Liver (tissue), 9 donors: ENCODE data around the gene THAP4. TPM values are rescaled to one million over a fixed set of nuclear protein-coding genes. Genes with fewer than 3 reads are reported as not detected.

Experiments
- DNase-seq: peaks from one replicate; pipeline ENCODE4 v3.0.0-alpha.2; 2017; ENCODE audit warnings: low spot score
- H3K27ac ChIP-seq, 2 donors: one replicate each; pipeline ENCODE4 v1.7.0; 2013; ENCODE audit warnings: inconsistent platforms in 2 of 2, low read length in 2 of 2, control low read depth in 1 of 2, low read depth in 1 of 2, mild to moderate bottlenecking in 1 of 2
- H3K27me3 ChIP-seq, 4 donors: one replicate each; pipeline versions ENCODE4 v1.6.1 to v1.7.0; 2013; ENCODE audit warnings: low read length in 3 of 4, inconsistent platforms in 1 of 4, mild to moderate bottlenecking in 1 of 4, moderate library complexity in 1 of 4; ENCODE audit not compliant: control insufficient read depth in 4 of 4, insufficient read depth in 4 of 4
- H3K36me3 ChIP-seq, 4 donors: one replicate each; pipeline versions ENCODE4 v1.6.1 to v1.7.0; 2013; ENCODE audit warnings: low read length in 3 of 4, mild to moderate bottlenecking in 3 of 4, low read depth in 1 of 4, moderate library complexity in 1 of 4; ENCODE audit not compliant: control insufficient read depth in 4 of 4, insufficient read depth in 3 of 4
- H3K4me1 ChIP-seq, 4 donors: one replicate each; pipeline versions ENCODE4 v1.6.1 to v1.7.0; 2013; ENCODE audit warnings: low read length in 3 of 4, mild to moderate bottlenecking in 3 of 4, moderate library complexity in 1 of 4; ENCODE audit not compliant: control insufficient read depth in 4 of 4, insufficient read depth in 4 of 4
- H3K4me3 ChIP-seq, 3 donors: one replicate each; pipeline versions ENCODE4 v1.6.1 to v1.7.0; 2013; ENCODE audit warnings: low read length in 3 of 3, control low read depth in 1 of 3, low read depth in 1 of 3, mild to moderate bottlenecking in 1 of 3
- H3K9ac ChIP-seq, 2 donors: one replicate each; pipeline ENCODE4 v1.7.0; 2013; ENCODE audit warnings: low read length in 2 of 2, mild to moderate bottlenecking in 2 of 2, moderate library complexity in 2 of 2, control low read depth in 1 of 2, low read depth in 1 of 2
- H3K9me3 ChIP-seq, 4 donors: one replicate each; pipeline versions ENCODE4 v1.6.1 to v1.7.0; 2013; ENCODE audit warnings: low read length in 3 of 4; ENCODE audit not compliant: control insufficient read depth in 4 of 4
- ATF3 ChIP-seq: IDR thresholded peaks from 2 replicates; pipeline ENCODE4 v1.6.1; 2016; ENCODE audit warnings: antibody characterized with exemption
- EGR1 ChIP-seq, 2 donors: IDR thresholded peaks; 2 replicates each; pipeline ENCODE4 v1.6.1; 2016 to 2018; ENCODE audit warnings: antibody characterized with exemption in 2 of 2, low read depth in 2 of 2
- FOXA1 ChIP-seq: IDR thresholded peaks from 2 replicates; pipeline ENCODE4 v1.6.1; 2016; ENCODE audit warnings: antibody characterized with exemption
- FOXA2 ChIP-seq: IDR thresholded peaks from 2 replicates; pipeline ENCODE4 v1.6.1; 2016; ENCODE audit warnings: antibody characterized with exemption
- GABPA ChIP-seq, 2 donors: IDR thresholded peaks in 1 of 2; conservative IDR thresholded peaks in 1 of 2; 2 replicates each; pipeline ENCODE4 v1.6.1; 2016; ENCODE audit warnings: antibody characterized with exemption in 2 of 2, mild to moderate bottlenecking in 1 of 2, moderate library complexity in 1 of 2
- HNF4A ChIP-seq, 2 donors: conservative IDR thresholded peaks; 2 replicates each; pipeline ENCODE4 v1.6.1; 2016; ENCODE audit warnings: antibody characterized with exemption in 2 of 2, mild to moderate bottlenecking in 2 of 2
- RAD21 ChIP-seq, 2 donors: IDR thresholded peaks; 2 replicates each; pipeline ENCODE4 v1.6.1; 2016; ENCODE audit warnings: antibody characterized with exemption in 2 of 2, mild to moderate bottlenecking in 2 of 2
- RXRA ChIP-seq, 2 donors: IDR thresholded peaks; 2 replicates each; pipeline ENCODE4 v1.6.1; 2017 to 2018; ENCODE audit warnings: antibody characterized with exemption in 2 of 2, mild to moderate bottlenecking in 1 of 2
- SP1 ChIP-seq: IDR thresholded peaks from 2 replicates; pipeline ENCODE4 v1.6.1; 2018; ENCODE audit warnings: antibody characterized with exemption, mild to moderate bottlenecking
- TAF1 ChIP-seq: conservative IDR thresholded peaks from 2 replicates; pipeline ENCODE4 v1.6.1; 2016; ENCODE audit warnings: antibody characterized with exemption, mild to moderate bottlenecking
- YY1 ChIP-seq: IDR thresholded peaks from 2 replicates; pipeline ENCODE4 v1.6.1; 2016; ENCODE audit warnings: antibody characterized with exemption, mild to moderate bottlenecking
- WGBS: extraction: QIAGEN DNeasy Blood & Tissue Kit; methylation state at CpG from one replicate; pipeline ENCODE4 v1.1.7; 2013; 5-methylcytosine and 5-hydroxymethylcytosine counted together
- polyA plus RNA-seq, 2 donors: library from polyadenylated mRNA; stranded (reverse) in 1 of 2; unstranded in 1 of 2; fragments of 200-250 nt in 1 of 2; fragments of >200 nt in 1 of 2; fragmentation: Nextera tagmentation in 1 of 2; extraction: Ambion mirVana in 1 of 2; gene quantifications; one replicate each; pipeline versions ENCODE4 v1.2.1 to v1.2.3, GENCODE V29; 2013 to 2015
- total RNA-seq, 2 donors: library from RNA; depleted of rRNA; stranded (reverse); fragments of >200 nt; gene quantifications; one replicate each; pipeline ENCODE4 v1.2.3, GENCODE V29; 2014
- TF ChIP-seq, protein P1 (sequence below): IDR thresholded peaks from 2 replicates; pipeline ENCODE4 v1.6.1; 2016; ENCODE audit warnings: antibody characterized with exemption
- TF ChIP-seq, protein P2 (sequence below): IDR thresholded peaks from 2 replicates; pipeline ENCODE4 v1.6.1; 2016; ENCODE audit warnings: antibody characterized with exemption, mild to moderate bottlenecking
- TF ChIP-seq, protein P3 (sequence below): fragments of 150-350 bp; IDR thresholded peaks from 2 replicates; pipeline ENCODE4 v1.5.1; 2017; ENCODE audit warnings: improper control_type of control experiment, low read depth, low read length; ENCODE audit not compliant: missing input control
- donor health status: healthy.
- donor health status: healthy.
- donor health status: healthy.
- donor health status: healthy.
- donor health status: healthy.

Gene THAP4
- total and polyA plus RNA-seq, 4 donors = 16.8 to 33.1 (median 22.7) TPM

DNA sequence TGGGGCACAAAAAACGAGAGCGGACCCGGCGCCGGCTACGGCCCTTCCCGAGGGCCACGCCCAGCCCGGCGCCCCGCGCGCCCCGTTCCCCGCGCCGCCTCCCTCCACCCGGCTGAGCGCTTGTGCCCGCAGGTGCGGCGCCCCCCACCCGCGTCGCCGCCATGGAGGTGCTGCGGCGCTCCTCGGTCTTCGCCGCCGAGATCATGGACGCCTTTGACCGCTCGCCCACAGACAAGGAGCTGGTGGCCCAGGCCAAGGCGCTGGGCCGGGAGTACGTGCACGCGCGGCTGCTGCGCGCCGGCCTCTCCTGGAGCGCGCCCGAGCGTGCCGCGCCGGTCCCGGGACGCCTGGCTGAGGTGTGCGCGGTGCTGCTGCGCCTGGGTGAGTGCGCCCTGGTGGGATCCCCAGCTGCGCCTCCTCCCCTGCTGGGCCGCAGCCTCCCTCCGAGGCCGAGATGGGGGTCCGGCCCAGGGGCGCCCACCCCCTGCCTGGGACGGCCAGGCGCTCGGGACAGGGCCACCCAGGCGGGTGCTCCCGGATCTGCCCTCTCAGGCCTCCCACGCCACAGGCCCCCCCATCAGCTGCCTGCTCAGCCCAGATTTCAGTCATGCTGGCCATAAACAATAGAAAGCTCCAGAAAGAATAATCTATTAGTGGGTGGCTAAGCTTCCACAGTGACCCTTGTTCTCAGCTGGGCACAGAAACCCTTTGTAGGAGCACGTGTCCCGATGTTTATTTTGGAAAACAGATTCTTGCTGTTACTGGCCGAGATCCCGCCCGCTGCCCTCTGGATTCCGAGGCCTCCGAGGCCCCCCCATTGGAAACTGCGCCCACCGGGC is 77.4 kb downstream of the THAP4 start:
- 3% methylated on average over 78 of the region's 78 CpGs for WGBS
- H3K36me3 ChIP-seq = peaks cover 0 to 9% (median 3%) of the 10 kb centered on the region in 4 donors
- H3K4me1 ChIP-seq = peaks cover 11 to 50% (median 30%) of the 10 kb centered on the region in 4 donors
- DNase-seq = no peak
- H3K27me3 ChIP-seq = no peaks in the 10 kb centered on the region
- peak overlapping the region; percentile 88 to 97 for H3K9ac ChIP-seq
- peak; percentile 48 to 77 for TF ChIP-seq HNF4A (conservative IDR thresholded peaks at IDR 0.05)
- peak; percentile 32 to 73 for TF ChIP-seq RXRA (IDR thresholded peaks at IDR 0.05)
- no peak for TF ChIP-seq GABPA (IDR thresholded peaks at IDR 0.05 in 1 of 2, conservative IDR thresholded peaks at IDR 0.05 in 1 of 2)
- peak; percentile 46 for TF ChIP-seq SP1
- TF ChIP-seq EGR1 (IDR thresholded peaks at IDR 0.05; ENCODE audit: low read depth in 2 of 2) = peak in 1 of 2 donors; percentile 84
- no peak for TF ChIP-seq TAF1
- TF ChIP-seq FOXA2 = peak; percentile 73
- peak; percentile 56 for TF ChIP-seq YY1
- TF ChIP-seq, protein P1, sequence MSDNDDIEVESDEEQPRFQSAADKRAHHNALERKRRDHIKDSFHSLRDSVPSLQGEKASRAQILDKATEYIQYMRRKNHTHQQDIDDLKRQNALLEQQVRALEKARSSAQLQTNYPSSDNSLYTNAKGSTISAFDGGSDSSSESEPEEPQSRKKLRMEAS = peak; percentile 81
- TF ChIP-seq, protein P2, sequence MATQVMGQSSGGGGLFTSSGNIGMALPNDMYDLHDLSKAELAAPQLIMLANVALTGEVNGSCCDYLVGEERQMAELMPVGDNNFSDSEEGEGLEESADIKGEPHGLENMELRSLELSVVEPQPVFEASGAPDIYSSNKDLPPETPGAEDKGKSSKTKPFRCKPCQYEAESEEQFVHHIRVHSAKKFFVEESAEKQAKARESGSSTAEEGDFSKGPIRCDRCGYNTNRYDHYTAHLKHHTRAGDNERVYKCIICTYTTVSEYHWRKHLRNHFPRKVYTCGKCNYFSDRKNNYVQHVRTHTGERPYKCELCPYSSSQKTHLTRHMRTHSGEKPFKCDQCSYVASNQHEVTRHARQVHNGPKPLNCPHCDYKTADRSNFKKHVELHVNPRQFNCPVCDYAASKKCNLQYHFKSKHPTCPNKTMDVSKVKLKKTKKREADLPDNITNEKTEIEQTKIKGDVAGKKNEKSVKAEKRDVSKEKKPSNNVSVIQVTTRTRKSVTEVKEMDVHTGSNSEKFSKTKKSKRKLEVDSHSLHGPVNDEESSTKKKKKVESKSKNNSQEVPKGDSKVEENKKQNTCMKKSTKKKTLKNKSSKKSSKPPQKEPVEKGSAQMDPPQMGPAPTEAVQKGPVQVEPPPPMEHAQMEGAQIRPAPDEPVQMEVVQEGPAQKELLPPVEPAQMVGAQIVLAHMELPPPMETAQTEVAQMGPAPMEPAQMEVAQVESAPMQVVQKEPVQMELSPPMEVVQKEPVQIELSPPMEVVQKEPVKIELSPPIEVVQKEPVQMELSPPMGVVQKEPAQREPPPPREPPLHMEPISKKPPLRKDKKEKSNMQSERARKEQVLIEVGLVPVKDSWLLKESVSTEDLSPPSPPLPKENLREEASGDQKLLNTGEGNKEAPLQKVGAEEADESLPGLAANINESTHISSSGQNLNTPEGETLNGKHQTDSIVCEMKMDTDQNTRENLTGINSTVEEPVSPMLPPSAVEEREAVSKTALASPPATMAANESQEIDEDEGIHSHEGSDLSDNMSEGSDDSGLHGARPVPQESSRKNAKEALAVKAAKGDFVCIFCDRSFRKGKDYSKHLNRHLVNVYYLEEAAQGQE = peak; percentile 58
- no peak for TF ChIP-seq ATF3
- H3K9me3 ChIP-seq = no peaks in the 10 kb centered on the region
- peak overlapping the region; percentile 96 for H3K27ac ChIP-seq
- H3K4me3 ChIP-seq = peak overlapping the region; percentile 72 to 94 (median 86)

GRCh38 chr2:241558532-241559322 is 78.2 kb downstream of the THAP4 start, which contains the start of gene BOK:
Gene BOK (plus strand): TSS chr2:241558745. CDS start chr2:241559484, 739 bp downstream.
- Histone ChIP-seq H3K9me3 (no peaks in the 10 kb centered on the region), H3K4me1 (peaks cover 11 to 46% (median 29%) of the 10 kb centered on the region in 4 donors), H3K9ac (peak within 1 kb of the TSS; percentile 32 to 88), H3K4me3 (peak within 1 kb of the TSS; percentile 63 to 94 (median 86)), H3K36me3 (peaks cover 0 to 9% (median 3%) of the 10 kb centered on the region in 4 donors), H3K27ac (peak within 1 kb of the TSS; percentile 96), H3K27me3 (no peaks in the 10 kb centered on the region)
- 1% methylated on average over 98 of the region's 98 CpGs for WGBS
- no peak for DNase-seq
- peak in 1 of 2 donors; percentile 15 for TF ChIP-seq HNF4A (conservative IDR thresholded peaks at IDR 0.05)
- peak in 1 of 2 donors; percentile 16 for TF ChIP-seq RAD21 (IDR thresholded peaks at IDR 0.05)
- peak; percentile 87 to 96 for TF ChIP-seq EGR1 (IDR thresholded peaks at IDR 0.05; ENCODE audit: low read depth in 2 of 2)
- peak; percentile 37 for TF ChIP-seq YY1
- TF ChIP-seq GABPA (IDR thresholded peaks at IDR 0.05 in 1 of 2, conservative IDR thresholded peaks at IDR 0.05 in 1 of 2) = no peak
- peak in 1 of 2 donors; percentile 25 for TF ChIP-seq RXRA (IDR thresholded peaks at IDR 0.05)
- TF ChIP-seq, protein P3, sequence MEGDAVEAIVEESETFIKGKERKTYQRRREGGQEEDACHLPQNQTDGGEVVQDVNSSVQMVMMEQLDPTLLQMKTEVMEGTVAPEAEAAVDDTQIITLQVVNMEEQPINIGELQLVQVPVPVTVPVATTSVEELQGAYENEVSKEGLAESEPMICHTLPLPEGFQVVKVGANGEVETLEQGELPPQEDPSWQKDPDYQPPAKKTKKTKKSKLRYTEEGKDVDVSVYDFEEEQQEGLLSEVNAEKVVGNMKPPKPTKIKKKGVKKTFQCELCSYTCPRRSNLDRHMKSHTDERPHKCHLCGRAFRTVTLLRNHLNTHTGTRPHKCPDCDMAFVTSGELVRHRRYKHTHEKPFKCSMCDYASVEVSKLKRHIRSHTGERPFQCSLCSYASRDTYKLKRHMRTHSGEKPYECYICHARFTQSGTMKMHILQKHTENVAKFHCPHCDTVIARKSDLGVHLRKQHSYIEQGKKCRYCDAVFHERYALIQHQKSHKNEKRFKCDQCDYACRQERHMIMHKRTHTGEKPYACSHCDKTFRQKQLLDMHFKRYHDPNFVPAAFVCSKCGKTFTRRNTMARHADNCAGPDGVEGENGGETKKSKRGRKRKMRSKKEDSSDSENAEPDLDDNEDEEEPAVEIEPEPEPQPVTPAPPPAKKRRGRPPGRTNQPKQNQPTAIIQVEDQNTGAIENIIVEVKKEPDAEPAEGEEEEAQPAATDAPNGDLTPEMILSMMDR = no peak
- no peak for TF ChIP-seq FOXA1
- TF ChIP-seq SP1 = no peak
